OCI-LY1 (cell line): ENCODE measurements around the gene XRN2.

Experiments
- EZH2 ChIP-seq: fragments of 200-600 bp; sonication (generic), shearing (Covaris generic); IDR thresholded peaks from 2 replicates; pipeline ENCODE4 v1.8.0; 2017; ENCODE audit warnings: borderline replicate concordance, mixed run types, mild to moderate bottlenecking, antibody characterized with exemption, low read length, moderate library complexity, mixed read lengths
- TF ChIP-seq, protein P1 (sequence below): fragments of 200-600 bp; sonication (generic), shearing (Covaris generic); IDR thresholded peaks from 2 replicates; pipeline ENCODE4 v1.5.1; 2017; ENCODE audit warnings: mild to moderate bottlenecking, antibody characterized with exemption, low read length, moderate library complexity, mixed read lengths

GRCh38 chr20:21373436-21373835, 70.3 kb downstream of the XRN2 start:
- TF ChIP-seq, protein P1, sequence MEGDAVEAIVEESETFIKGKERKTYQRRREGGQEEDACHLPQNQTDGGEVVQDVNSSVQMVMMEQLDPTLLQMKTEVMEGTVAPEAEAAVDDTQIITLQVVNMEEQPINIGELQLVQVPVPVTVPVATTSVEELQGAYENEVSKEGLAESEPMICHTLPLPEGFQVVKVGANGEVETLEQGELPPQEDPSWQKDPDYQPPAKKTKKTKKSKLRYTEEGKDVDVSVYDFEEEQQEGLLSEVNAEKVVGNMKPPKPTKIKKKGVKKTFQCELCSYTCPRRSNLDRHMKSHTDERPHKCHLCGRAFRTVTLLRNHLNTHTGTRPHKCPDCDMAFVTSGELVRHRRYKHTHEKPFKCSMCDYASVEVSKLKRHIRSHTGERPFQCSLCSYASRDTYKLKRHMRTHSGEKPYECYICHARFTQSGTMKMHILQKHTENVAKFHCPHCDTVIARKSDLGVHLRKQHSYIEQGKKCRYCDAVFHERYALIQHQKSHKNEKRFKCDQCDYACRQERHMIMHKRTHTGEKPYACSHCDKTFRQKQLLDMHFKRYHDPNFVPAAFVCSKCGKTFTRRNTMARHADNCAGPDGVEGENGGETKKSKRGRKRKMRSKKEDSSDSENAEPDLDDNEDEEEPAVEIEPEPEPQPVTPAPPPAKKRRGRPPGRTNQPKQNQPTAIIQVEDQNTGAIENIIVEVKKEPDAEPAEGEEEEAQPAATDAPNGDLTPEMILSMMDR, result no peak
- TF ChIP-seq EZH2, result no peak
